ENCODE results near the gene FGF21.

- TF ChIP-seq CTCF (IDR thresholded peaks at IDR 0.05; ENCODE audit: insufficient read depth, low read depth, low read length) = no peak
- TF ChIP-seq EZH2 (IDR thresholded peaks at IDR 0.05; ENCODE audit: insufficient read depth, low read length) = no peak
These were observed 22.4 kb downstream of the FGF21 start for GRCh38 chr19:48777720-48778119.

Data from astrocyte (in vitro differentiated cells and primary cell).